GM19468 (cell line): Measurements from ENCODE around the gene CREBBP.

ENCODE experiments used
- ATAC-seq: cut with Tn5 transposase; IDR thresholded peaks from one replicate; pipeline ENCODE4 v1.9.1; 2021; ENCODE audit warnings: mild to moderate bottlenecking, moderate library complexity, moderate number of reproducible peaks; ENCODE audit not compliant: unreplicated experiment; ENCODE audit errors: extremely low read depth

The CREBBP gene

DNA sequence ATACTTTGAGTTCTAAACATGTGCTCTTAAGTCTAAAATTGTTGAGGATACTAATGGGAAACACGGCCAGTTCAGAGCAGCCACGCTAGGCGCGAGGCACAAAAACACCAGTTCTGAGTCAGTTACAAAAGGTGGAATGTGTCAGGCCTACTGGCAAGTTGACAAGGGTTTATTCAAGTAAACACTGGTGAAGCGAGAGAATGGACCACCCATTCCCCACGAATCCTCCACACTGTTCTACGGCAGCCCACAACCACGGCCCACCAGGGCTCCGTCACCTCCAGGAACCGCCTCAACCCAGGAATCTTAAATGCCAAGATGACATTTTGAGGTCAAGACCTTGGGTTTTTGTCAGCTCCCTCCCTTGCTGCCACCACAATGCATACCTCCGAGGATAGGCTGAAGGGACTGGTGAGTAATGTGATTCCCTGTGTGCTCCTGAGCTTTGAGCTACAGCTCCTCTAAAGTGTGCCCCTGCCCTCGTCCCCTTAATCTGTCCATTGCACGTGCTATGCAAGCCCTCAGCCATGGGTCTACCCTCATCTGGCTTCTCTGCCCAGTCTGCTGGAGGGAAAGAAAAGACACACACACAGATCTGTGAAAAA, 134.7 kb downstream of the CREBBP start:
- no peak for ATAC-seq

DNA sequence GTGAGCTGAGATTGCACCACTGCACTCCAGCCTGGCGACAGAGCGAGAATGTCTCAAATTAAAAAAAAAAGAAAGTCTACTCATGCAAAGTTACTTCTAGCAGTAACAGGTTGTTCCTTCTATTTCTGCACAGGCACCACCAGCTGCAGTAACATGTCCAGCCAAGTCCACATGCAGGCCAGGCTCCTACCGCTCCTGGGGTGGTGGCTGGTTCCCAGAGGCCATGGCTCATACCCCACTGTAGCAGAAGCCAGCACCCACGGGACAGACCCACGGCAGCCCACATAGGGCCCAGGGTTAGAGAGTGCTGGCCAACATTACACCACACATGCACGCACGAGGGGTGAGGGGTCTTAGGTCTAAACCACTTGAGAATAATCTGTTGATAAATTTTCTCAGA, 136.5 kb downstream of the CREBBP start:
- no peak for ATAC-seq

DNA sequence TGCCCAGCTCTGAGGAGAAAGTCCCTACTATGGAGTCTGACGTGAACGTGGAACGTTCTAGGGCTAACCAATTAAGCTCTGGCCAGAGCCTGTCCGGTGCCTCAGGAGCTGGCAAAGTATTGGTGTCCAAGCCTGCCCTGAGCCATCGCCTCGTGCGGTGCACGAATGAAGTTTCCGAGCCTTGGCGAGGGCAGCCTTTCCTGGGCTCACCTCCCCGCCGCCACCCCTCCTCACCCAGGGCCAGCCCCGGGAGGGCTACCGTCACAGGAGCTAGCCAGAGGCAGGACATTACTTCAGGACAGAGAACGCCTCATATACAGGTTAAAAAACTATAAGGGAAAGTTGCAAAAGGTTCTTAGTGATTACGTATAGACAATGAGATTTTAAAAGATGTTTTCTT, 139.6 kb downstream of the CREBBP start:
- no peak for ATAC-seq

DNA sequence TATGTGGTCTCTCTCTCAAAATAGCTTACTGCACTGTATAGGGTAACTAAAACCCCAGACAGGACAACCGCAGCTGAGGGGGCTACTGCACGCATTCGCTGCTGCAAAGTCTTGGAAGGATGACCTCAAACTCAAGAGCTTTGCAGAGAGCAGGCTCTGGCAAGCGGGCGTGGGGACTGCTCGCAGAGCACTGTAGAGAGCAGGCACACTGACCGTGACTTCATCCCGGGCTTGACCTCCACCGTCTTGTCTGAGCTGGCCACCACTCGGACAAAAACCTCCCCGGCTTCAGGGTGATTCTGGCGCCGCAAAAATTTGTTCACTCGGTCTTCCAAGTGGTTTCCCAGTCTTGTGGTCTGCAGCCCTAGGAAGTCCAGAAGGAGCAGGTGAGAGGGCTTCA, 140.3 kb downstream of the CREBBP start:
- ATAC-seq, result no peak

DNA sequence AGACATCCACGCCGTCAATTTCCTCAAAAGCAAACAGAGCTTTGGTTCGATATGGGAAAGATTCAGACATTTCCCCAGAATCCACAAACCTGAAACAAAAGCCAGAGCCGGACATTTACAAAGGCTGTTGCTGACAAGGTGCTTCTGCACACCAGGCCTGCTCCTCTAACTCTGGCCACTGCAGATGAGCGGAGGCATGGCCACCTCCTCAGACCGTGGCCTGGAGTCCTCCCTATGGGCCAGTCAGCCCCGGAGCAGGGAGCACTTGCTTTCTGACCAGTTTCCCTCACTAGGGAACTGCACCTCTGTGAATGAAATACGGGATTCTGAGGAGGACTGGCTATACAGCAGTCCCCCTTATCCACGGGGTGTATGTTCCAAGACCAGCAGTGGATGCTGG, 140.9 kb downstream of the CREBBP start:
- no peak for ATAC-seq

DNA sequence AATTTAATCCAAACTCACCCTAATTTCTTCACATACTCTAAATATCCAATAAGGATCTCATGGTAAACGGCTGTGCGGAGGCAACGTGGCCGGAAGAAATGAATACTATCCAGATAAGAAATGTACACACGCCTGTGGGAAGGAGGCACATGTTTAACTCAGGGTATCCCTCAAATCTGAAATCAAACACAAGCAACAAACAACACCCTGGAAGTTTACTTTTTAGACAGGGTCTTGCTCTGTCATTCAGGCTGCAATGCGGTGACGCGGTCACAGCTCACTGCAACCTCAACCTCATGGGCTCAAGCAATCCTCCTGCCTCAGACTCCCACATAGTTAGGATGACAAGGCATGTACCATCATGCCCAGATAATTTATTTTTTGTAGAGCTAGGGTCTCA, 142.0 kb downstream of the CREBBP start:
- no peak for ATAC-seq

DNA sequence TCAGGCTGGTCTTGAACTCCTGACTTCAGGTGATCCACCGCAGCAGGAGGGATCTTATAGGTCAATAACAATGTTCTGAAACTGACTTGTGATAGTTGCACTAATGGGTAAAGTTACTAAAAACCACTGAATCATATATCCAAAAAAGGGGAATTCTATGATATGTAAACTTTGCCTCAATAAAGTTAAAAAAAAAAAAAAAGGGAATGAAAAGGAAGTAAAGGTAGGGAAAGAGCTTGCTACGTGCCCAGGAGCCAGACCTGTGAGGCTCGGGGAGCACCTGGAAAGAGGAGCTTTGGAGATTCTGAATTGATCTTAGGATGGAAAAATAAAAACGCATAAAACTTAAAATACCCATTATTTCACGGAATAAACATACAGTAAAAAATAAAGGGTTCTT, 142.4 kb downstream of the CREBBP start:
- no peak for ATAC-seq

DNA sequence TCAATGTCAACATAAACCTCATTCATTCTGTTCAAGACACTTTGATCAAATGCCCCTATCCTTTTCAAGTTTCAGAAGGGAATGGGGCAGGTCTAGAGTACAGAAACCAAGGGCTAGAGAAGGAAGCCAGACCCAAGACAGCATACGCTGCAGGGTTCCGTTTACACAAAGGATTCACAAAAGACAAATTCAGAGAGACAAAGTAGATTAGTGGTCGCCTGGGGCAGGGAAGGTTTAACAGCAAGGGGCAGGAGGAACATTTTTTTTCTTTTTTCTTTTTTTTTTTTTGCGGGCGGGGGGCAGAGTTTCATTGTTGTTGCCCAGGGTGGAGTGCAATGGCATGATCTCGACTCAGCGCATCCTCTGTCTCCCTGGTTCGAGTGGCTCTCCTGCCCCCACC, 143.3 kb downstream of the CREBBP start:
- ATAC-seq, result no peak

DNA sequence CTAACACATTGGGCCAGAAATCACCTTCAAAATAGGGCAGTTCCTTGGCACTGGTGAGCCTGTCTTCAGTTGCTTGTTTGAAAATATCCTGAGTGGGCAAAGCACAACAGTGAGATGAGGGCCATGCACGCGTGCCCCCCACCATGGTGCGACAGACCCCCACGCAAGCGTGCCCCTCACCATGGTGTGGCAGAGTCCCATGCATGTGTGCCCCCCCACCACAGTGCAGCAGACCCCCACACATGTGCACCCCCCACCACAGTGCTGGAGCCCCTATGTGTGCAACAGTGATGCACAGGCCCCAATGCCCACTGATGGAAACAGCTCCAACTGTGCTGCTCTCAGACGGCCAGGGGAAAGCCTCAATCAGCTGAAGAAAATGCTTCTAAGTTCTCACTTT, 144.4 kb downstream of the CREBBP start:
- ATAC-seq, result no peak

DNA sequence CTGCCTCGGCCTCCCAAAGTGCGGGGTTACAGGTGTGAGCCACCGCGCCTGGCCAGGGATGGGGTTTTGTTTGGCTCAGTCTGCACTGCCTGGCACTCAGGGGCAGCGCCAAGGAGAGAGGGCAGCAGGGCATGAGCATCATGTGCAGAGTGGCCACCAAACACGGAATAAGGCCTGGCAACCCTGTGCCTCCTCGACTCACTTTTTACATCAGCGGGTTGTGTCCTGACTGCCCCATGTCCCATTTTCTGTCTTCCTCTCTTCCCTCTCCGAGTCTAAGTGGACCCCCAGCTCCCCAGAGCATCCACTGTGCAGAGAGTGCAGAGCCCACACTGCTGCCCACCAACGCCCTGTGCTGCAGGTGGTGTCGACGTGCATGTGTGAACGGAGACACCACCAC, 145.0 kb downstream of the CREBBP start:
- ATAC-seq, result no peak

DNA sequence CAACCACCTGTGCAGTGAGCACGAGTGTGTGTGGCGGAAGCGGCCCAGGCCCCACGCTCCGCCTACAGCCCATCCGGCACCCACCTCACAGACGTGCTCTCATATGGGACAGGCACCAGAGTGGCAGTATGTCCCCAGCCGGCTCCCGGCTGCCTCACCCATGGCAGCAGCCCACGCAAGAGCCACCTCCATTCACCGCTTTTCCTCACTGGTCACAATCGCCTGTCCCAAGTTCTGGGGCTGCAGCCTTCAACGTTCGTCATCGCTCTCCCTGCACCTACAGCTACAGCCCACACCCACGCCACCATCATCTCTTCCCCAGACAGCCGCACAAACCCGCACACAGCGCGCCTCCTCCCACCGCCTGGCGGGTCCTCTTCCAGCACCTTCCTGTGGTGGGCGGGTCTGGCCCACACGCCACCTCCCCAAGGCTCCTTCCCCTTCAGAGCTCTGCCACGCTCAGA, 145.7 kb downstream of the CREBBP start:
- ATAC-seq, result no peak

DNA sequence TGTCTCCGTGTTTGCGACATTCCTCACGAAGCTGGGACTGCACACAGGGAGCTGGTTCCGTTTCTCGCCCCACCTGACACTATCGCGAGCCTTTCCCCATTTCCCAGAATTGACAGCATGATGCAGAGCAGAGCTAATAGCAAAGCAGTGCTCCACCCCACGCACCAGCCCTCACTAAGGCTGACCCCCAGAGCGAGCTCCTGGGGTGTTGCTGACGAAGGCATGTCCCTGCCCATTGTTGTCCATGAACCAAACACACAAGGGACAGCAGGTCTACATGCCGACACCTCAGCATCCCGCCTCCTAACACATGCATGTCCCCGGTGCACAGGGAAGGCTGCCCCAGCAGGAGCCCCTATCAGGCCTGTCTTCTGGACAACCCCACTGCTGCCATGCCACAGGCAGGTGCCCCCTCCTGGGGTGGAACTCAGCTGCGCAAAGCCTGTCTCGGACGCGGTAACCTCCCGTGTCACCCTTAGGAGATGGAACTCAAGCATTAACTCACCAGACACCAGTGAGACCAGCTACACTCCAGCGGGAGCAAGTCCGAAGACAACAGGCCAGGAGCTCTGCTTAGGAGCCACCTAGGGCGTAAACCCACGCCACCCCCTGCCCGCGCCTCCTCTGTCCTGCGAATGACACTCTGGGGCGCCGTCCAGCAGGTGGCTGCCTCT, 146.3 kb downstream of the CREBBP start:
- ATAC-seq, result no peak

DNA sequence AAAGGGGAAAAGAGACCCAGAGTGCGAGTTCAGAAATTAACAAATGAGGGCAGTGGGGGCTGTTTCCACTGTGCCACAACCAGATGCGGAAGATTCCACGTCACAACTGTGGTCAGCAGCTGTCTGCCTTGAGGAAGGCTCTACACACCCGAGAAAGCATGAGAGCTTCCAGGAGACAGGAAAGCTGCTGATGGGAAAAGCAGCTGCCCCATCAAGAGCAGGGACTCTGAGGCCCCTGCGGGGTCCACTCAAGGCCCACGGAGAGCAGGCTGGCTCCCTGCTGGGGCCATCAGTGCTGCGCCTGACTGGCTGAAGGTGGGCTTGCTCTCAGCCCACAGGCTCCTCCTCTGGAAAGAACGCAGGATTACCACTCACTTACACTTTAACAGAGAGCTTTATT, 148.3 kb downstream of the CREBBP start:
- ATAC-seq, result no peak

DNA sequence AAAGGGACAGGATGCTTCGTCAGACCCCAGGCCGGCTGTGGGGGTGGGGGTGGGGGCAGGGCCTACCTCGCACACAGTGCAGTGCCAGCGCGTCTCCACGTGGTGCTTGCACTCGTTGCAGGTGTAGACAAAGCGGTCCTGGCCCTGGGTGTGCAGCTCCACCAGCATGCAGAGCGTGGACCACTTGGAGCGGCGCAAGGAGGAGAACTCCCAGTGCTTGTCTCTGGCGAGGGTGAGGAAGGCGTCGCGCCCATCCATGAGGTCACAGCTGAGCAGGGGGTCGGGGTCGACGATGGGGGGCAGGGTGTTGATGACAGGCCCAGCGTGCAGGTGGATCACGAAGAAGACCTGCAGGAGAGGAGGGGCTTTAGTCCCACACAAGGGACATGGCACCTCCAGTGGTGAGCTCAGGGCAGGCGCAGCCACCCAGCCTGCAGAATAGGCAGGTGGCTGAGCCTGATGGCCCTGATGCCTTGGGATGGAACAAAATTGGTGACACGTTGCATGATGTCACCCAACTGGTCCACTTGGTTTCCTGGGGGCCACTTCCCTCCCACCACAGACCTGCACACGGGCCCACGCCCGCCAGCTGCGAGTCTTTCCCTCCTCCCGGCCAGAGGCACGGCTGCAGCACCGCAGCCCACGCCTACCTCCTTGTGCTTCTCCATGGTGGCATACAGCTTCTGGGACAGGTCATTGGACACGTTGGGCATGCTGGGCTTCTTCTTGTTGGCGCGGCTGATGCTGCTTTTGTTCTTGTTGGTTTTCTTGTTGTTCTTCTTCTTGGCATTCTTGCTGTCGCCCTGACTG, 149.2 kb downstream of the CREBBP start:
- no peak for ATAC-seq

DNA sequence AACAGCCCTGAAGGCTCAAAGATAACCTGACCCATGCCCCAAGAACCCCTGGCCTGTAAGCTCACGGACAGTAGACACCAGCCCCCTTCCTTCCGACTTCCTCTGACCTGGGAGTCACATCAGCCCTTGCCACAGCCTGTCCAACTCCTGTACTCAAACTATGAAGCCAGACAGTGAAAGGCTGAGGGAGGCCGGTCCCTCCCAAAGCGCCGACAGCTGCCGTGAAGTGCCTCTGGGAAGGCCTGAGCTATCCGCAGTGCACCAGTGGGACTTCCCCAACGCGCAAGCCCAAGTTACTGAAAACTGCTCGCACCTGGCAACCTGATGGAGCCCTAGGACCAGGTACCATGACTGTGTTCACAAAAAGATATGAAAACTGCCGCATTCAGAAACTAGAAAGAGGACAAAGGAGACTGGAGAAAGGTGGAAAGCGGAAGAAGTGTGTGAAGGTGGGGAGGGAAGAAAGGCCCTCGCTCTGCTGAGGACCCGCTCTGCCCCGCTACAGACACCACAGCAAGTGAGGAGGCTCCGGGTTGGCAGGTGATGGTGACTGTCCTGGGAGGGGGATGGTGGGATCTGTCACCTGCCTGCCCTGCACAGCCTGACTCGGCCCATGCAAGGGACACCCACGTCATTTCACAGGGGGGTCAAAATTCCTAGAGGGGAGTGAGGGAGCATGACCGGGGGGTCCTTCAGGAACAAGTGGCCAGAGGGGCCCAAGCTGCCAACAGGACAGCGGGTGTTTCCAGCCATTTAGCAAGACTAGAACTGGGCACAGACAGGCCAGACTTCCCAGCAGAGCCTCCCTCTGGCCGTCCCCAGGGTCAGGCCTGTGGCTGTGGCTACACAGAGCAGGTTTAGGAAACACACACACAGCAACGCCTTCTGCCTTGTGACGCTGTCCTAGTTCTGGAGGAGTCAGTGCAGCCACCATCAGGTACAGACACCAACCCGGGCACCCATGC, 150.1 kb downstream of the CREBBP start:
- ATAC-seq, result no peak

DNA sequence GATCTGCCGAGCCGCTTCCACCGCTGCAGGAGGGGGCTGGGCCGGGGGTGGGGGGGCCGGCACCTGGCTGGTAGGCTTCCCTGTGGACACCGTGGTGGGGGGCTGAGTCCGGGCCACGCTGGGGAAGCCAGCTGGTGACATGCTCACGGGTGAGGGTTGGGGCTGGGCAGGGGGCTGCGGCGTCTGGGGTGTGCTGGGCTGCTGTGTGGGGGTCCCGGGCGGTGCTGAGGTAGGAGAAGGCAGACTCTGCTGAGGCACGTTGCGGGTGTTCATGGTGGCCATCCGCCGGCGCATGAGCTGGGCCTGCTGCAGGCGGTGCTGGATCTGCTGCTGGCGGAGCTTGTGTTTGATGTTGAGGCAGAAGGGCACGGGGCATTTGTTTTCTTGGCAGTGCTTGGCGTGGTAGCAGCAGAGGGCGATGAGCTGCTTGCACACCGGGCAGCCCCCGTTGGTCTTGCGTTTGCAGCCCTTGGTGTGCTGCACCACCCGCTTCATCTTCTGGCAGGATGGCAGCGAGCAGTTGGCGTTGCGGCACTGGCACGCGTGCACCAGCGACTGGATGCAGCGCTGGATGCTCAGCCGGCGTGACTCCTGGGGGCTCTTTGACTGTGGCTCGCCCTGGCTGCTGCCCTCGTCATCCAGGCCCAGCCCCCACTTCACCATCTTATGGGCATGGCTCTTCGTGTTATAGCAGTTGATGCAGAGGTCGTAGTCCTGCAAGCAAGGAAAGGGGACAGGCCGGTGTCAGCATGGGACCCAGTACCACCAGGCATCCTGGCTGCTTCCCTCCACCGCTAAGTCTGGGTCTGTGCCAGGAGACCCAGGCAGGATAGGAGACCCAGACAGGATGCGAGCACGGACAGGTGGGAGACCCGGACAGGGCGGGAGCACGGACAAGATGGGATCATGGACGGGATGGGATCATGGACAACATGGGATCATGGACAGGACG, 151.1 kb downstream of the CREBBP start:
- ATAC-seq, result no peak

DNA sequence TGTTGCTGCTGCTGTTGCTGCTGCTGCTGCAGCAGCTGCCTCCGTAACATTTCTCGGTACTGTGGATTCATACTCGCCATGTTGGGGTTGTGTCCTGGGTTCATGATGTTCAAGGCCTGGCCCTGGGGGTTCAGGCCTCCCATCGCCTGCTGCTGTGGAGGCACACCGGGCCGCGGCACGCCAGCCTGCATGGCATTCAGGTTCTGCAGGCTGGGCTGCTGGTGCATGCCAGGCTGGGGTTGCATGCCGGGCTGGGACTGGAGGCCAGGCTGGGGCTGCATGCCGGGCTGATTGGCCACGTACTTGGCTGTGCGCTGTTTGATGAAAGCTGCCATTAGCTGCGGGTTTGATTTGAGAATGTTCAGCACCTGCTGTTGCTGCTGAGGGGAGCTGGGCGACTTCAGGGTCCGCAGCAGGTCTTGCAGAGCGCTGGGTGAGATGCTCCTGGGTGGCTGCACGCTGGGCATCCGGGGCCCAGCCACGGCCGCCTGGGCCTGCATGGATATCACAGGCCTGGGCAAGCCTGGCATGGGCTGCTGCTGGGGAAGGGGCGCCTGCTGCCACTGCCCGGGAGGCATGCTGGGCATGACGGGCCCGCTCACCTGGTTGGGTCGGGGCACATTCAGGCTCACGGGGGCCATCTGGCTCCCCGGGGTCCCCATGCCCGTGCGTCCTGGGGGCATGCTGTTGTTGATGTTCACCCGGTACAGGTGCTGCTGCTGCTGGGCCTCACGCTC, 151.9 kb downstream of the CREBBP start:
- ATAC-seq, result no peak

DNA sequence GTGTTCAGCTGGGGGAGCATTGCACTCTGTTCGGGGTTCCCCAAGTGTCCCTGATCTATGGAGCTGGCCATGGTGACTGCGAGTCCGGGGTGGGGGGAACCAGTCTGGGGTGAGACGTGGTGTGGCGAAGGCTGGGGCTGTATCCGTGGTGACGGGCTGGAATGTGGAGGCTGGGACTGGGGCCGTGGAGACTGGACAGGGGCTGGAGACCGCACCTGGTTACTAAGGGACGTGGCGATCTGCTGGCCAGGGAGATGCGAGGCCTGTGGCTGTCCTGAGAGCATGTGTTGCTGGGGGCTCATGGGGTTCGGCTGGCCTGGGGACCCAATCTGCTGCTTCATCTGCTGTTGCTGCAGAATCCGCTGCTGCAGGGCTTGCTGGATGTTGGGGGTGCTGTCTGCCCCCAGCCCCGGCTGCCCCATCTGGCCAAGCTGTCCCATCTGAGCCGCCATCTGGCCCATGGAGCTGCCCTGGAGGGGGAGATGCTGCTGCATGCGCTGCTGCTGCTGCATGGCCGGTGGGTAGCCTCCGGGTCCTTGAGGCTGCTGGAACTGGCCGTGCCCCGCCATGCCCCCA, 152.6 kb downstream of the CREBBP start:
- ATAC-seq, result no peak
